Keratinocyte (primary cell): ENCODE measurements around the gene PDZD2.

Source experiments
- EZH2 ChIP-seq: IDR thresholded peaks from one replicate; pipeline ENCODE4 v1.6.1; 2012; ENCODE audit warnings: inconsistent platforms, mild to moderate bottlenecking, low read length, moderate library complexity
- TF ChIP-seq, protein P1 (sequence below), 3 experiments: IDR thresholded peaks in 1 of 3; conservative IDR thresholded peaks in 1 of 3; optimal IDR thresholded peaks in 1 of 3; 2 replicates in 2 of 3; 3 replicates in 1 of 3; pipeline versions ENCODE3 to v1.5.1; 2011; ENCODE audit warnings: low read length in 3 of 3, mild to moderate bottlenecking in 3 of 3, moderate library complexity in 2 of 3, control low read depth in 1 of 3, inconsistent platforms in 1 of 3; ENCODE audit not compliant: insufficient read depth in 2 of 3; ENCODE audit errors: extremely low read depth in 1 of 3

DNA sequence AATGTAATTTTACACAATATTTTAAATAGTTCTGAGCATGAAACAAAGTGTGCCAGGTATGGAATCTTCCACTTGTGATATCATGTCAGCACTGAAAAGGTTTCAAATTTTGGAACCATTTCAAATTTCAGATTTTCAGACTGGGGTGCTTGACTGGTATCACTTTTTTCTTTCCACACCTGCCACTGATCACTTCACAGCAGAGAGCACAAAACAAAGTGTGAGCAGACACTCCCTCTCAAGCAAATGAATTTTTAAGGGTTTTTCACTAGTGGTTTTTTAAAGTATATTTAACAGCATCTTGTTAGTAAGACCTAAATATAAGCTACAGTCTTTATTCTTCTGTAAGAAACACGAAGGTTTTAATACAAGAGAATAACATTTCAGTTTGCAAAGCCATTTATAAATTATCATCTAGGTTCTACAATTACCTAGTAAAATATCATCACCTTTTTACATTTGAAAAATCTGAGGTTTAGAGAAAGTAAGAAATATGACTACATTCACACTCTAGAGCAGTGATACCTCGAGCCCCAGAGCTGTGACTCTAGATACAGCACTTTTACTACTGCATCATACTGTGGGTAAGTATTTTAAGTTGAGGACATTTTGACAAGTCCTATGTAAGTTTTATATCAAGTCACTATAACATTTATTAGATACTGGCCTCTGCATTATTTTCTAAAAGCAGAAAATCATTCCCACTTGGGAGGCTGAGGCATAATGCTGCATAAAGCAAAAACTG lies 520.6 kb downstream of the PDZD2 start:
- no peak for TF ChIP-seq EZH2
- TF ChIP-seq, protein P1, sequence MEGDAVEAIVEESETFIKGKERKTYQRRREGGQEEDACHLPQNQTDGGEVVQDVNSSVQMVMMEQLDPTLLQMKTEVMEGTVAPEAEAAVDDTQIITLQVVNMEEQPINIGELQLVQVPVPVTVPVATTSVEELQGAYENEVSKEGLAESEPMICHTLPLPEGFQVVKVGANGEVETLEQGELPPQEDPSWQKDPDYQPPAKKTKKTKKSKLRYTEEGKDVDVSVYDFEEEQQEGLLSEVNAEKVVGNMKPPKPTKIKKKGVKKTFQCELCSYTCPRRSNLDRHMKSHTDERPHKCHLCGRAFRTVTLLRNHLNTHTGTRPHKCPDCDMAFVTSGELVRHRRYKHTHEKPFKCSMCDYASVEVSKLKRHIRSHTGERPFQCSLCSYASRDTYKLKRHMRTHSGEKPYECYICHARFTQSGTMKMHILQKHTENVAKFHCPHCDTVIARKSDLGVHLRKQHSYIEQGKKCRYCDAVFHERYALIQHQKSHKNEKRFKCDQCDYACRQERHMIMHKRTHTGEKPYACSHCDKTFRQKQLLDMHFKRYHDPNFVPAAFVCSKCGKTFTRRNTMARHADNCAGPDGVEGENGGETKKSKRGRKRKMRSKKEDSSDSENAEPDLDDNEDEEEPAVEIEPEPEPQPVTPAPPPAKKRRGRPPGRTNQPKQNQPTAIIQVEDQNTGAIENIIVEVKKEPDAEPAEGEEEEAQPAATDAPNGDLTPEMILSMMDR (optimal IDR thresholded peaks at IDR 0.05 in 1 of 3, IDR thresholded peaks at IDR 0.05 in 1 of 3, conservative IDR thresholded peaks at IDR 0.05 in 1 of 3; ENCODE audit: extremely low read depth in 1 of 3, insufficient read depth in 2 of 3, low read length in 3 of 3) = no peak
